A549 treated with CORT108297 at 1 μM for 4 hours (cell line): ENCODE data around the gene DDRGK1. TPM values are rescaled to one million over a fixed set of nuclear protein-coding genes. Genes with fewer than 3 reads are reported as not detected.

Source experiments
- total RNA-seq: library from RNA; stranded (reverse); fragments of 200-300 nt; extraction: Qiagen RNA extraction; gene quantifications from 5 replicates; pipeline ENCODE4 v1.2.3, GENCODE V29; 2022

DDRGK1 gene
- total RNA-seq: 74.9 to 97.9 TPM (median 96.7 TPM) in 5 replicates

DNA sequence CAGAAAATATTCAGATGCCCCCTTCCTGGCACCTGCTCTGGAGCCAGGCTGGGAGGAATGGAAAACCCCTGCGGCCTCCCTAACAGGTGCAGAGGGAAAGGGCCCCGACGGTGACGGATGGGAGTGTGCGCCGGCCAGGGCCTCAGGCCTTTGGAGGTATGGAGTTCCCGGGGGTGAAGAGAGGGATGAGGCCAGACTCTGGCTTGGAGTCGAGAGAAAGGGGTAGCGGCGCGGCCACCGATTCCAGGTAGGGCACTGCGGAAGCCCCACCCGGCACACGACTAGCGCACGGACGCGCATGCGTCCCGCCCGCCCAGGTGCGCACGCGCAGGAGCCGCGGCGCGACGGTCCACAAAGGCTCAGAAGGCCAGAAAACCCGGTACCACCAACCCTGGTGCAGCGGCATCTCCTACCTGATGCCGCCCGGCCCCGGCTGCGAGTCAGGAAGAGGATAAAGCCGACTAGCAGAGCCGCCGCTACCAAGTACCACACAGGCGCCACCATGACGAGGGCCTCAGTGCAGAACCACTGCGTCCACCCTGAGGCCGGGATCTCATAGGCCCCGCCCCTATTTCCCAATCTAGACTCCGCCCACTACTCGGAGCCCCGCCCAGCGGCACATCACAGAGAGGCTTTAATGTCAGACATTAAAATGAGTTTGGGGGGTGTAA, at the start of gene DDRGK1:
TSS of gene DDRGK1 (minus strand) at position 559 of the 671 bp plus-strand sequence. CDS start at position 504, 55 bp downstream.

DNA sequence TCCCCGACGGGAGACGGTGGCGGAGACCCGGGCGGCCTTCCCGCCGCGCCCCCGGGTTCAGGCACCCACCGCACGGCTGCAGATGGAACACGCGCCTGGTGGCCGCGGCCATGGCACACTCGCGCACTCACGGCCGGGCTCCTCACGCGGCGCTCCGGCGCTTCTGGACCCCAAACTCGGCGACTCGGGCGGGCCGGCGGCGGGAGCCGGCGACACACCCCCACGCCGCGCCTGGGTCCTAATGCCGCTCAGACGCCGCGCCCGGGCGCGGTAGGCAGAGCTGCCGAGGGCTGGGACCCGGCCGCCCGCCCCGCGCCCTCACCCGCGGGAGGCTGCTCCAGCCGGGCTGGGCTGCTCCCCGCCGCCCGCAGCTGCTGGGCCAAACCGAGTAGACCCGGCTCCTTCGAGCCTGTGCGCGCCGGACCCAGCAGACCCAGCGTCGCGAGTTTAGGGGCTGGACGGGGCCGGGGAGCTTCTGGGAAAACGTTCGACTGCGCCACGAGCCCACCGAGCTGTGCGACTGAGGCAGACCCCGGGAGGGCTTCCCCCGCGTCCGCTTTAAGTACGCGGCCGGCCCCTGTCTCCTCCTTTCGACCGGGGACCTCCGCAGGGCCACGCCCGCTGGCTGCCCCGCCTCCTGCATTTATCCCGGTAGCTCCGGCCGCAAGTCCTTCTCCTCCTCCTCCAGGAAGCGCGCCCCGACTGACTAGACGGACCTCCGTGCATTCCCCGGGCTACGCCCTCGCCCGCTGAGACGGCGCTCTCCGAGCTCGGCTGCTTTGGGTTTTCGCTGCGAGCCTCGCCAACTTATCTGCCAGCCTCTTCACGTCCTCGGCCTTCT, 34.8 kb upstream of the DDRGK1 start, which contains the start of gene SLC4A11:
TSS of gene SLC4A11 (minus strand) at position 165 of the 841 bp plus-strand sequence. CDS start at position 112, 53 bp downstream.

DNA sequence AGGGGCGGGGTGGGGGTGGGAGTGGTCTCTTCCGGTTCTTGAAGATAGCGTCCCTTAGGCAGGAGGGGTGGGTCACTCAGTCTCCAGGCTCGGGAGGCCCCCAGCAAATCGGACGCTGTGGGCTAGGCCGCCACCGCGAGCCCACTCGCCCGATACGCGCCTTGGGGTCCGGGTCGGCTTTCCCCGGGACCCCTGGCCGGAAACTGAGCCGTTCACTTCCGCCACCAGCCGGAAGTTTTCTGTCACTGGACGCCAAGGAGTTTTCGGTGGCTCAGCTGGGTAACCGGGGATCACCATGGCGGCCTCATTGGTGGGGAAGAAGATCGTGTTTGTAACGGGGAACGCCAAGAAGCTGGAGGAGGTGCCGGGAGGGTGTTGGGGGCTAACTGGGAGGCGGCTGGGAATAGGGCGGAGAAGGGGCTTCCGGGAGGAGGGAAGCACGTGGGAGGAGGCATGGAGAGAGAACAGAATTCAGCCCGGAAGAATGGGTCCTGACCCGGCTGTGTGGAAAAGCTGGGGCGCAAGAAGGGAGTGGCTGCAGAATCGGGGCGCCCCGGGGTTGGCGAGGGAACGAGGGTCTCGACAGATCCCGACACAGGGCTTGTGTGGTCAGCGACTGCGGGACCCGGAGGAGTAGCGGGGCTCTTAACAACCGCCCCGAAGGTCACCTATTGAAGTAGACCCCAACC, 4.9 kb upstream of the DDRGK1 start, which contains the start of gene ITPA:
TSS of gene ITPA (plus strand) at position 242 of the 689 bp plus-strand sequence. CDS start at position 296, 54 bp downstream.

DNA sequence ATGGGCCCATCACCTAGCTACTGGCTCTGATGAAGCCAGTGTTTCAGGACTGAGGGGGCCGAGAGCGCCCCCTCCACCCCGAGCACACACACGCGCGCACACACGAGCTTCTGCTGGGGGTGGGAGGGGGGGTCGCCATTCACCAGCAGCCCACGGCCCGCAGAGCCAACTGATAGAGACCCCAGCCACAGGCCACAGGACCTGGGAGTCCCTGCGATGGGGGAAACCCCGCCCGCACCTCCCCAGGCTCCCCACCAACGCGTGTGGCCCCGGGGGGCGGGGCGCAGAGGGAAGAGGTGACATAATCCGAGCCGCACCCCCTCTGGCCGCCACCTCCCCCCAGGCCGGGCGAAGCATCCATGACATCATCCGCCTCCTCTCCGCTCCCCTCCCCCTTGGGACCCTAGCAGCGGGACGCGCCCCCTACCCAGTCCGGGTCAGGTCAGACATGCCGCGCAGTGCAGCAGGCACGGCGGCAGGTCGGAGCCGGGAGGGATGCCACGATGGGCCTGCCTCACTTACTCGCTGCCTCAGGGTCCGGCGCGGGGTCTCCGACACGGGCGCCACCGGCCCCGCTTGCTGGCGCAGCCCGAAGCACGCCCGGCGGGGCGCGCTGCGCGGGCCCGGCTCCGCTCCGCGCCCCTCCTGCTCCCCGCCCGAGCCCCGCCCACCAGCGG, 31.4 kb downstream of the DDRGK1 start, which contains the start of gene LZTS3:
TSS of gene LZTS3 (minus strand) at position 617 of the 677 bp plus-strand sequence. CDS start 6,386 bp downstream, outside the sequence.

Other genes starting within 250 kb of the DDRGK1 start
- 0.12 to 0.53 TPM (median 0.26 TPM) in 4 of 5 replicates, not detected in the other for gene GNRH2, start 161.1 kb downstream of the DDRGK1 start, total RNA-seq
- 105 to 165 TPM (median 158 TPM) in 5 replicates for gene MRPS26, start 158.6 kb downstream of the DDRGK1 start, total RNA-seq
- not detected in 5 replicates for gene OXT, start 133.1 kb downstream of the DDRGK1 start, total RNA-seq
- not detected in 5 replicates for gene AVP, start 120.0 kb downstream of the DDRGK1 start, total RNA-seq
- 42.4 to 47.0 TPM (median 45.6 TPM) in 5 replicates for gene FASTKD5, start 44.8 kb downstream of the DDRGK1 start, total RNA-seq
- gene UBOX5, start 44.8 kb downstream of the DDRGK1 start, total RNA-seq: 3.4 to 4.1 TPM (median 3.9 TPM) in 5 replicates
- 2.6 to 3.6 TPM (median 3.2 TPM) in 5 replicates for gene LZTS3, start 31.1 kb downstream of the DDRGK1 start, total RNA-seq
- gene ITPA, start 4.8 kb upstream of the DDRGK1 start, total RNA-seq: 129 to 147 TPM (median 136 TPM) in 5 replicates
- gene SLC4A11, start 34.5 kb upstream of the DDRGK1 start, total RNA-seq: 6.1 to 7.5 TPM (median 6.7 TPM) in 5 replicates
- gene DNAAF9, start 203.0 kb upstream of the DDRGK1 start, total RNA-seq: 4.5 to 6.2 TPM (median 5.1 TPM) in 5 replicates